Neural crest cell (in vitro differentiated cells): ENCODE data around the gene FBRSL1. TPM values are rescaled to one million over a fixed set of nuclear protein-coding genes. Genes with fewer than 3 reads are reported as not detected.

ENCODE experiments used
- DNase-seq: peaks from one replicate; pipeline ENCODE4 v3.0.0; 2021; ENCODE audit warnings: low read depth, mixed read lengths, low spot score
- H3K27ac Mint-ChIP-seq: one replicate; pipeline ENCODE4 v1.8.0; 2021; ENCODE audit warnings: mild to moderate bottlenecking, mixed read lengths; ENCODE audit not compliant: unreplicated experiment
- H3K27me3 Mint-ChIP-seq: 2 replicates; pipeline ENCODE4 v1.8.0; 2021; ENCODE audit warnings: low read depth, mild to moderate bottlenecking, mixed read lengths
- H3K36me3 Mint-ChIP-seq: 2 replicates; pipeline ENCODE4 v1.8.0; 2021; ENCODE audit warnings: low read depth, mild to moderate bottlenecking, mixed read lengths
- H3K4me1 Mint-ChIP-seq: 2 replicates; pipeline ENCODE4 v1.8.0; 2021; ENCODE audit warnings: mixed read lengths
- H3K4me3 Mint-ChIP-seq: one replicate; pipeline ENCODE4 v1.8.0; 2021; ENCODE audit warnings: mild to moderate bottlenecking, mixed read lengths
- H3K9me3 Mint-ChIP-seq: 2 replicates; pipeline ENCODE4 v1.8.0; 2021; ENCODE audit warnings: mixed read lengths
- CTCF ChIP-seq: fragments of 200-600 bp; sonication (generic); conservative IDR thresholded peaks from 2 replicates; pipeline ENCODE4 v1.5.0; 2021; ENCODE audit warnings: antibody characterized with exemption, mild to moderate bottlenecking
- total RNA-seq: library from RNA; stranded (reverse); gene quantifications from 2 replicates; pipeline ENCODE4 v1.2.1, GENCODE V29; 2021

FBRSL1 gene
- total RNA-seq, 1 donor from 2014 or later = 118 TPM

GRCh38 chr12:132559652-132560363 lies 69.9 kb downstream of the FBRSL1 start:
- Mint-ChIP-seq H3K27me3 (peaks cover 4% of the 10 kb centered on the region), H3K9me3 (no peaks in the 10 kb centered on the region), H3K4me1 (peaks cover 12% of the 10 kb centered on the region), H3K27ac (peak overlapping the region; percentile 43), H3K36me3 (no peaks in the 10 kb centered on the region), H3K4me3 (peak overlapping the region; percentile 79)
- TF ChIP-seq CTCF = no peak
- peak; percentile 57 for DNase-seq

DNA sequence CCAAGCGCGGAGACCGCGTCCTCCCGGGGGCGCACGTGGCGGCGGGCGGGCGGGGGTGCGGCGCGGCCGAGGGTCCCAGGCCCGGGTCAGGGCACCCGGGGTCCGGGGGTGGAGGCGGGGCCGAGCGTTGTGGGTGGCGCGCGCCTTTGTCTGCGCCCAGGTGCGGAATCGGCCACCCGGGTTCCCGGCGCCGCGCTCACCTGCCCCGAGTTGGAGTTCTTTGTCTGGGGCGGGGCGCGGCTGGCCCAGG lies 70.3 kb downstream of the FBRSL1 start:
- Mint-ChIP-seq H3K27ac (no peak overlapping the region), H3K4me1 (peaks cover 12% of the 10 kb centered on the region), H3K9me3 (no peaks in the 10 kb centered on the region), H3K36me3 (no peaks in the 10 kb centered on the region), H3K4me3 (no peak overlapping the region), H3K27me3 (peaks cover 4% of the 10 kb centered on the region)
- no peak for DNase-seq
- no peak for TF ChIP-seq CTCF

GRCh38 chr12:132560614-132561426 lies 70.9 kb downstream of the FBRSL1 start:
- Mint-ChIP-seq H3K27me3 (peaks cover 4% of the 10 kb centered on the region), H3K4me1 (peaks cover 12% of the 10 kb centered on the region), H3K27ac (peak overlapping the region; percentile 81), H3K9me3 (no peaks in the 10 kb centered on the region), H3K36me3 (peaks cover 2% of the 10 kb centered on the region), H3K4me3 (peak overlapping the region; percentile 88)
- TF ChIP-seq CTCF = peak; percentile 93
- peak; percentile 83 for DNase-seq

Other genes with a start within 250 kb of the FBRSL1 start
- 0.43 and 1.3 TPM in 2 replicates for gene GALNT9, start 160.6 kb upstream of the FBRSL1 start, total RNA-seq
- gene LRCOL1, start 120.4 kb downstream of the FBRSL1 start, total RNA-seq = 0.93 and 1.7 TPM in 2 replicates
- not detected in 2 replicates for gene P2RX2, start 128.6 kb downstream of the FBRSL1 start, total RNA-seq
- 168 and 174 TPM in 2 replicates for gene POLE, start 197.2 kb downstream of the FBRSL1 start, total RNA-seq
- gene PXMP2, start 197.4 kb downstream of the FBRSL1 start, total RNA-seq = 31.0 and 33.5 TPM in 2 replicates
- gene PGAM5, start 220.7 kb downstream of the FBRSL1 start, total RNA-seq = 61.5 and 61.8 TPM in 2 replicates